Epithelial cell of esophagus (primary cell): ENCODE results near the gene DLEC1.

Experiments
- DNase-seq: peaks from one replicate; pipeline ENCODE4 v3.0.0; 2010; ENCODE audit warnings: low read depth
- H3K4me3 ChIP-seq: 2 replicates; pipeline ENCODE4 v1.5.1; 2011; ENCODE audit warnings: mild to moderate bottlenecking, low read length, control low read depth
- TF ChIP-seq, protein P1 (sequence below): IDR thresholded peaks from 2 replicates; pipeline ENCODE4 v1.5.1; 2011; ENCODE audit warnings: low read depth, mild to moderate bottlenecking, low read length, control low read depth, inconsistent platforms; ENCODE audit not compliant: insufficient read depth; ENCODE audit errors: missing control alignments

The DLEC1 gene

DNA sequence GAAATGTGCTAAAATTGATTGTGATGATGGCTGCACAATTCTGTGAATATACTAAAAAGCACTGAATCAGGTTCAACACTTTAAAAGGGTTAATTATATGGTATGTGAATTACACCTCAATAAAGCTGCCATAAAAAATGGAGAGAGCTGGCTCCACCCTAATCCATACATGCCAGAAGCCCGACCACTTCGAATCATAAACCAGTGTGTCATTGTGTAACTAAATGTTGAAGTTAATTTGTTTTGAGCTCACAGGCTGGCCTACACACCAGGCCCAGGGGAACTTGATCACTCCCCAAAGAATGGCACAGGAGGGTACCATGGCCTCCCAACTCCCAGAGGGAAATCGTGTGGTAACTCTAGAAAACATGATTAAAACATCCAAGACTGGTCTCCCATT, 23.5 kb upstream of the DLEC1 start:
- DNase-seq = no peak
- H3K4me3 ChIP-seq = no peak overlapping the region
- TF ChIP-seq, protein P1, sequence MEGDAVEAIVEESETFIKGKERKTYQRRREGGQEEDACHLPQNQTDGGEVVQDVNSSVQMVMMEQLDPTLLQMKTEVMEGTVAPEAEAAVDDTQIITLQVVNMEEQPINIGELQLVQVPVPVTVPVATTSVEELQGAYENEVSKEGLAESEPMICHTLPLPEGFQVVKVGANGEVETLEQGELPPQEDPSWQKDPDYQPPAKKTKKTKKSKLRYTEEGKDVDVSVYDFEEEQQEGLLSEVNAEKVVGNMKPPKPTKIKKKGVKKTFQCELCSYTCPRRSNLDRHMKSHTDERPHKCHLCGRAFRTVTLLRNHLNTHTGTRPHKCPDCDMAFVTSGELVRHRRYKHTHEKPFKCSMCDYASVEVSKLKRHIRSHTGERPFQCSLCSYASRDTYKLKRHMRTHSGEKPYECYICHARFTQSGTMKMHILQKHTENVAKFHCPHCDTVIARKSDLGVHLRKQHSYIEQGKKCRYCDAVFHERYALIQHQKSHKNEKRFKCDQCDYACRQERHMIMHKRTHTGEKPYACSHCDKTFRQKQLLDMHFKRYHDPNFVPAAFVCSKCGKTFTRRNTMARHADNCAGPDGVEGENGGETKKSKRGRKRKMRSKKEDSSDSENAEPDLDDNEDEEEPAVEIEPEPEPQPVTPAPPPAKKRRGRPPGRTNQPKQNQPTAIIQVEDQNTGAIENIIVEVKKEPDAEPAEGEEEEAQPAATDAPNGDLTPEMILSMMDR = no peak

DNA sequence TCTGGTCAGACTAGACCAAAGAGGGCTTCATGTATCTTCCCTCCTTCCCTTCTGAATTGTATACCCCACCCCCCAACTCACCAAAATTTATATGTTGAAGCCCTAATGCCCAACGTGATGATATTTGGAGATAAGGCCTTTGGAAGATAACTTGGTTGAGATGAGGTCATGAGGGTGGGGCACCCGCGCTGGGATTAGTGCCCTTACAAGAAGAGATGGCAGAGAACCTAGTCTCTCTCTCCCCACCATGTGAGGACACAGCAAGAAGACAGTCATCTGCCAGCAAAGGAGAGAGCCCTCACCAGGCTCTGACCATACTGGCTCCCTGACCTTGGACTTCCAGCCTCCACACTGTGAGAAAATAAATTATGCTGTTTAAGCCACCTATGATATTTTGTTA, 23.0 kb upstream of the DLEC1 start:
- TF ChIP-seq, protein P1 = no peak
- no peak for DNase-seq
- H3K4me3 ChIP-seq = no peak overlapping the region

DNA sequence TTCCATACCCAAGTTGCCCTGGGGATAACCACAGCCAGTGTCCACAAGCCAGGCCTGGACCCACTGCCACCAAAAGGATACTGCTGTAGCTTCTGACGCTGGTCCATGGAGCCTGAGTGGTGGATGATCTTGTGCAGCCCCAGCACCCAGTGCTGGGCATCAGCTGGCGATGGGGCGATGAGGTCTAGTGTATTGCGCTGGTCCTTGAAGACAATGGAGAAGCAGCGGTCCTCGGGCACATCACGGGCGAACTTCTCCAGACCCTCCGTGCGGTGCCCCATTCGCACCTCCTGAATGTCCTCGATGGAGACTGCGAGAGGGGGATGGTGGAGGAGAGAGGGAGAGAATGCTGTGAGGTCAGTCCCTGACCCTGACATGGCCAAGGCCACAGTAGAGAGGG, 22.6 kb upstream of the DLEC1 start:
- no peak overlapping the region for H3K4me3 ChIP-seq
- TF ChIP-seq, protein P1 = no peak
- no peak for DNase-seq

DNA sequence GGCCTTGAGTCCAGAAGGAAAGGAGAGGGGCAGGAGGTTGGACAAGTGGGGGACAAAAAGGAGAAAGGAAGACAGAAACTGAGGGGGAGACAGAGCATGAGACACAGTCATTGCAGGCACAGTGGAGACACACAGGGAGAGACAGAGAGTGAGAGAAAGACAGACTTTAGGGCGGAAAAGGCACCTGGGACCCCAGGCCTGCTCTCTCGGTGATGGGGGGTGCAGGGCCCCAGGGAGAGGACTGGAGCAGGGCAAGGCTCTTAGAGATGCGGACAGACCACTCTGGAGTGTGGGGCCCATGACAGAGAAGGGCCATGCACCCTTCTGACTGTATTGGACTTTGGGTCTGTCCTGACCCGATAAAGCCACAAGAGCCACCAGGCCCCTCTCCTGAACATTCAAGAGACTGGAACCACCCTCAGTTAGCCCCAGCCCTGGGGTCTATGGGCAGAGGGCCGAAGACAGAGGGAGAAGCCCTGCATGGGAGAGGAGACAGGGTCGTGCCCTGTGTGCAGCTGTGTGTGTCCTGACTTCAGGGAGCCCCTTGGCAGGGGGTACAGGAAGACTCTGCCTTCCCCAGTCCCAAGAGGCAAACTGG, 22.1 kb upstream of the DLEC1 start:
- TF ChIP-seq, protein P1 = no peak
- H3K4me3 ChIP-seq = no peak overlapping the region
- DNase-seq = no peak

DNA sequence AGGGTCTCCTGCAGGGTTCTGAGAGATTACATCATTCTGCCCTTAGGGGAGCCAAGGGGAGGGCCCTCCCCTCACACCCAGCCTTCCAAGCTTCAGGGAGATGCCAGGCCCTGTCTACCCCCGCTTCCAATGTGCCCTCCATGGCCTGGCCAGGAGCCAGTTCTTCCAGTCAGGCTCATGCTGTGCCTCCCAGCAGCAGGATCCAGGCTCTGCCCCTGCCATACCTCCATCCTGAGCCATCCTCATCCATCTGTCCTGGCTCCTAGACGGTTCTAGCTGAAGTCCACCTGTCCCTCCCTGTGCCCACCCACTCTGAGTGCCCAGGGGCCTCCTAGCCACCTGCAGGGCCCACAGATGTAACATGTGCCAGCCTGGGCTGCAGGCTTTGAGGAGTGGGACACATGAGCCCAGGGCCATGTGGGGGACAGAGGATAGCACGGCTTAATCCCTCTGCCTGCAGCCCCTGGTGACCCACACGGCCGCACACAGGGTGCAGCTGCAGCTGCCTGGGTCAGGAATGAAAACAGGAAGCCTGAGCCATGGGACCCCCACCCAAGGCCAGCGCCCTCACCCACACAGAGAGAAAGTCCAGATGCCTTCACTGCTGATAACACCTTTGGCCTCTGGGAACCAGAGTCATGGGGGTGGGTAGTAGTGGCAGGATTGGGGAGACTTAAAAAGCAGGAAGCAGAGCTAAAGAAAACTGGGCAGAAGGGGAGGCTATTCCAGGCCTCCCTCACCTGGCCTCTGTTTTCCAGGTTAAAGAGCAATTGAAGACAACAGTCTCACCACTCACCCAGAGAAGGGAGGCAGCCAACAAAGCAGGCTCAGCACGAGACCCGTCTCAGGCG, 21.3 kb upstream of the DLEC1 start:
- DNase-seq = no peak
- H3K4me3 ChIP-seq = no peak overlapping the region
- TF ChIP-seq, protein P1 = no peak

DNA sequence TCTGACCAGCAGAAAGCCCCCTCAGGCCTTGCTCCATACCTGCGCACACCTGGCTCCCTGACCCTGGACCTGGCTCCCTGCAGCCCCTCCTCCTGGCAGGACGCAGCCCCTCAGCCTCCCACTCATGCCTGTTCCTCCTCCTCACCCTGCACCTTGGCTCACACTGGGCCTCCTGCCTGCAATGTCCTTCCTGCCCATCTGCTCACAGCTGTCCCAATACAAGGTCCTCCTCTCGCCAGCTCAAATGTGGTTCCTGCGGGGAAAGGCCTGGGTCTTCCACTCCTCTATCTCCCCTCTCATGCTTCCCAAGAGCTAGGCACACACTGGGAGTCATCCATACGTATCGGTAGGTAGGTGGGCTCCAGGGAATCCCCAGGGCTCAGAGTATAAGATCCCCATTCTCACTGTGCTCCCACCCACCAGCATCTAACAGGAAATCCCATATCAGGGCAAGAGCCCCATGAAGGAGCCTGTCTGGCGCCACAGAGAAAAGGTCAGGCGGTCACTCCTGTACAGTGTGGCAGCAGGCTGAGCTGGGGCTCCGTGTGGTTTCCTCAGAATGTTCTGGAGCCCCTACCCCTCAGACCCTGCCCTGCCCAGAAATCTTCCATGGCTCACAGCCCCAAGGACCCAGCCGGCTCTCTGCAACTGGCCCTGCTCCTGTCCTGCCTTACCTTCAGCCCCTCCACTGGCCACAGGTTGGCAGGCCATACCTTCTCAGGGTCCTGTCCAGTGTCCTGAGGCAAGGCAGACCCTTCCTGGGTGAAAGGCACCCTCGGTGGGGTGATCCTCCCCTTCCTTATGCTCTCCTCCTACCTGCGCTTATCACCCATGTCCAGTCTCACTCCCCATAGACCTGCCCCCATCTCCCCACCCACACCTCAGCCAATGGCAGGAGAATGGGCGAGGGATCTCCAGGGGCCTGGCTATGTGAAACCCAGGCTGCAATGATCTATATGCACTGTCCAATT, 20.4 kb upstream of the DLEC1 start:
- H3K4me3 ChIP-seq = no peak overlapping the region
- TF ChIP-seq, protein P1 = no peak
- DNase-seq = no peak
